Stimulated activated CD8-positive, alpha-beta memory T cell treated with anti-CD3 and anti-CD28 coated beads, Interleukin-15, amount 100 ng/mL, for 1 hour (primary cell): ENCODE results near the gene LRRK1.

Source experiments
- DNase-seq: peaks from one replicate; pipeline ENCODE4 v3.0.0-alpha.2; 2020; ENCODE audit warnings: low read depth

LRRK1 gene

DNA sequence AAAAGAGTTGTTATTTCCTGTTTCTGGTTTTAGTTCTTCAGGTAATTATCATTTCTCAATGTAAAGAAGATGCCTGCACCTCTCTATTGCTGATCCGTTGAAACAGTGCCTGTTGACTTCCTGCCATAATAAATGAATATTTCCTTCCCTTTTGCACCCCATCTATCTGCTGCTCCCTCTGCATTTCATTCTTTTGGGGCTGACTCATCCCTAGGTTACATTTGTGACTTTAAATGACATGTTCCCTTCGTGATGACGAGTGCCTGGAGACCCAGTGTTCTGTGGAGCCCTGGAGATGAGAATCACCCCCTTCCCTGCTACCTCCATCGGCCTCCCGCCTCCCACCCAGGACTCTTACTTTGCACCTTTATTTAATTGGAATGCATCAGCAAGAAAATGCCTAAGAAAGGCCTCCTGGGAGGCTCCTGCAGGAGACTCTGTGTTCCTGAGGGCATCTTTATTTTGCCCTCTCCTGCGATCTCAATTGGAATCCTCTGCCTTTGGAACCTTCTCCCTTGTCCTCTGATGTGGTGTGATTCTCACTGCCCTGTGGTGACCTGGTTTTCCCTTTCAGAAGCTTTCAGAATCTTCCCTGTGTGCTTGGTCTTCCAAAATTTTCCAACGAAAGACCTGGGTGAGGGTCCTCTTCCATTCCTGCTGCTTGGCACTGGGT lies 13.7 kb downstream of the LRRK1 start:
- DNase-seq, result no peak

DNA sequence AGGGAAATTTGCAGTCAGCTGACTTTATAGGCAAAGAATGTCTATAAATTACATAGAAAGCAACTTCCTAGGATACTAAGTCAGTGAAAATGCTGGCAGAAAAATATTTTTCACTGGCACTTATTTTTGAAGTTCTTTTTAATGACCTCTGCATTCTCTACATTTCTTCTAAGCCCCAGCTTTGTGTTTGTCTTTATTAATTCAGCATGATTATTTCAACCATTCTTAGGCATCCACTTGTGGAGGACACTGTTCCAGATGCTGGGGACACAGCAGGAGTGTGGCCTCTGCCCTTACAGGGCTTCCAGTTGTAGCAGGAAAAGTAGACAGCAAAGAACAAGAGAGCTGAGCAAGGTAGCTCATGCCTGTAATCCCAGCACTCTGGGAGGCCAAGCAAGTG lies 15.0 kb downstream of the LRRK1 start:
- DNase-seq, result no peak

DNA sequence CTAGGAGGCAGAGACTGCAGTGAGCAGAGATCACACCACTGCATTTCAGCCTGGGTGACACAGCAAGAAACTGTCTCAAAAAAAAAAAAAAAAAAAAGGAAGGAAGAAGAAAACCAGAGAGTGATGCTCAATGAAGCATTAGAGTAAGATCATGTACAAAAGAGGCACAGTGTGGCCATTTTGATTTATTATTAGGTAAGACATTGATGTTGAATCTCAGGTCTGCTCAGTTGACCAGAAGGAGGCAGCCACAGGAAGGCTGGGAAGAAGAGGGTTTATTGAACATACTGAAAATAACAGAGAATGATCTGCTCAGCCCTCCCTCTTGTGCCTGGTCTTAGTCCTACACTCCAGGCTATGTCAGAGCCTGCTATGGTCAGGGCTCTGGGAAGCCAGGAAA lies 15.6 kb downstream of the LRRK1 start:
- no peak for DNase-seq

DNA sequence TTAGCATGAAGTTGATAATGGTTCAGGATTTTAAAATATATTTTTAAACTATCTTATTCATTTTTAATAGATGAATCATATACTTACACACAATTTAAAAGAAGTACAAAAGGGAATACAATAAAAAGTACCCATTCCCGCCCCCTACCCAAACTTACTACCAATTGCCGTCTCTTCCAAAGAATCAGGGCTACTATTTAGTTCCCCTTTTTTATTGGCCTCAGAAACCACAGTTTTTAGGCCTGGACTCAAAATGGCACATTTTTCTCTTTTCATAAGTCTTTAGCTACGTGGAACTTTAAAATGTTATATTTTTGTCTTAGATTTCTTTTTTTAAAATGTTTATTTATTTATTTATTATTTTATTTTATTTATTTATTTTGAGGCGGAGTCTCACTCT lies 18.0 kb downstream of the LRRK1 start:
- DNase-seq, result no peak

DNA sequence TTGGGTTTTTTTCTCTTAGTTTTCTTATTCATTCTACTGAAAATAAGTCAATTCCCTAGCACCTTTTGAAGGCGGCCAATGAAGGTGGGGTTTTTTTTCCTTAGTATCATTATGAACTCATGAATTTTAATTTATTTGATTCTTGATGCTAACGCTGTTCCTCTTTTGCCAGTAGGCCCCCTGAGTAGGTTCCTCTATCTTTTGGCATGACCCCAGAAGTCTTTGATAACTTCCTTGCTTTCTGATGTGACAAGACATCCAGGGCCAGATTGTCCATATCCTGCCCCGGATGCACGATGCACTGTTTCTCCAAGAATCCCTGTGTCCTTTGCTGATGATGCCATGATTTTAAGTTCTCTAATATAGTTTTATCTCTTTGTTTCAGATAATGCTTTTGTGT lies 20.6 kb downstream of the LRRK1 start:
- no peak for DNase-seq

DNA sequence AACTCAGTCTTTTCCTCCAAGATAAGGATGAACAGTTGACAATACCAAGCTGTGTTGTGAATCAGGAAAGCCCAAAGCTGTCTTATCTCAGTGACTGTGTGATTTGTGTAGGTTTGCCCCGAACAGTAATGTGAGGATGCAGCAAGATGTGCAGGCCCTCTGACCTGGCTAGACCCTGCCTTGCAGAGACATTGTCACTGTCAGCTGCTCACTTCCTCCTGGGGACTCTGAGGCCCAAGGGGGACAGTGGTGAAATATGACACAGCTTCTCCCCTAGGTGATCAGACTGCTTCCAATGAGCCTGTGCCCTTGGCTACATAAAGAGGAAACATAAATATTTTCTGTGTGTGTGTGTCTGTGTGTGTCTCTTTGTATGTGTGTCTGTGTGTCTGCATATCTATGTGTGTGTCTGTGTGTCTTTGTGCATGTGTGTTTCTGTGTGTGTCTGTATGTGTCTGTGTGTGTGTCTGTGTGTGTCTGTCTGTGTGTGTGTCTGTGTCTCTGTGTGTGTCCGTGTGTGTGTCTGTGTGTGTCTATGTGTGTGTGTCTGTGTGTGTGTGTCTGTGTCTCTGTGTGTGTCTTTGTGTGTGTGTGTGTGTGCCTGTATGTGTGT lies 21.7 kb downstream of the LRRK1 start:
- DNase-seq, result no peak

DNA sequence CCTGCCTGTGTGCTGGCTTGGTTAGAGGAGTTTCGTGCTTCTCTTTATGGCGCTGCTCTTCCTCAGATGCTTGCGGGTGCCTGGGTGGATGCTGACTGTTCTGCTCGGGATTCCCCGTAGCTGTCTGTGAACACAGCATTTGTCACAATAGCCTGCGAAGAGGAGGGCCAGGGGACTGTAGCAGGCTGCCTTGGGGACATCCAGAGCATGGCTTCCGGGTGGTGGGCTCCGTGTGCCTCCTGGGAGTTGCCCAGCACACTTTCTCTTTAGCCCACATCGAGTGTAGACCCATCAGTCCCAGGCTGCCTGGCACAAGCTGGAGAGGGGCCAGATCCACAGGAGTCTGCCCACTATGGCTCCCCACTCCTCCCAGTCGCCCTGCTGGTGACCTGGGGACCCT lies 22.4 kb downstream of the LRRK1 start:
- DNase-seq, result no peak

DNA sequence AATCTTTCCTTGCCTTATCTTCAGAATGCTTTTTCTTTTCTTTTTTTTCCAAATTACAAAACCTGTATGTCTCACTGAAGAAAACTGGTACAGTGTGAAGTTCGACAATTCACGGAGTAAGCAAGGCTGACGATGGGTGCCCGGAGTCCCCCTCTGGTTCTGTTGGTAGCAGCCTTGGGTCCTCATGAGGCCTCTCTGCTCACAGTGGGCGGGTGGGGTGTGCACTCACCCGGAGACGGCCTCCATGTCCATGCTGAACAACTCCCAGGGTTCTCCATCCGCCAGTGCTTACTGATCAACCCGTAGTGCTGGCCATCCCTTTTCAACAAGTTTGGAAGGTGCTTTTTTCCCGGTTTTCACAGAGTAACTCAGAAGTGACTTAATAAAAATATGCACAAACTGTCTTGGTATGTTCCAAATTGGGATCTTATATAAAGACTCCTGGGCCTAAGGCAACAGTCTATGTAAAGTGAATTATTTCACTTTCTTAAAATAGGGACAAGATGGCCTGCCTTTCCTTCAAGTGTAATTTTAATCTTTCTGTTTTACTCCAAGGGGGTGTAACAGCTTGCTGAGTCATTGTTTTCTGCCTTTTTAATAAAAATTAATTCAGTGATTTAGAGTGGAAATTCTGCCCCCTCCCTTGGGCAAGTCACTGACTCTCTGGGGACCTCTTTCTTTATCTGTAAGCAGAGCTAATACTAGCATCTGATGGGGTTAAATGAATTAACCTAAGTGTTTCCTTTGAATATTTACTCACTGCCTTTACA lies 23.7 kb downstream of the LRRK1 start:
- no peak for DNase-seq

DNA sequence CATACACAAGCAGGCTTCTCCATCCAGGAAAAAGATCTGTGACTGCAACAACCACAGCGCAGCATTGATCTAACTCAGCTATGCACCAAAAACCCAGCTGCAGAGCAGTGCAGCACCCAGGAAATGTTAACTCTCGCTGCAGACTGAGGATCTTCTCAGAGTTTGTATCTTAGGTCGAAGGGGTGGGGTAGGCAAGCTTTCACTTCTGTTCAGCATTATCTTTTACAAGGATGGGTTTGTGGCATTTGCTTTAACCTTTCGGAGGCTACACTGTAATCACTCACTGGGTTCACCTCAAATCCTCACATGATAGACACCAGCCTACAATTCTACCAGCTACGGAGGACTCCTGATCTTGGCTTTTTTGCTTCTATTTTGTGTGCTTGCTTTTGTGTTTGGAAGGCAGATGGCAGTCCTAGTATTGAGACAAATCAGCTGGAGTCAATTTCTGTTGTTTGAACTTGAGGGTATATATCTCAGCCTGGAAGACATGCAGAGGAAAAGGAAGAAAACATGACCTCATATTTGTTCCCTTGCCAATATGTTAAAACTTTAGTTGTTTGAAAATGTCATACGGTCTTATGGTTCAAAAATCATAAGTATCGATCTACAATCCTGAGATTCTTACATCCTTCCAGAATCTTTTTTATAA lies 25.2 kb downstream of the LRRK1 start:
- no peak for DNase-seq

DNA sequence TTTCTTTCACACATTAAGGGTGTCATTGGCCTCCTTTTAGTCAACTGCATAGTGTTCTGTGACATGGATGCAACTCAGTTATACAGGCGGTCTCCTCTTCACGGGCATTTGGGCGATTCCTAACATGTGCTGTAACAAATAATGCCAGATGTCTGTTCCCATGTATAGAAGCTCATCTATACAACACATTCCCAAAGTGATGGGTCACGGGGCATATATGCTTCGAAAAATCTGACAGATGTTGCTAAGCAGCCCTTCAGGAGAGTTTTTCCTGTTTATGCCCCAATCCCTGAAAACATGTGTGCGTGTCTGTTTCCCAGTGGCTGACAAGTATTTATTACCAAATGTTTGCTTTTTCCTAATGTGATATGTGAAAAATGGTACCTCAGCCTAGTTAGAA lies 25.8 kb downstream of the LRRK1 start:
- no peak for DNase-seq

DNA sequence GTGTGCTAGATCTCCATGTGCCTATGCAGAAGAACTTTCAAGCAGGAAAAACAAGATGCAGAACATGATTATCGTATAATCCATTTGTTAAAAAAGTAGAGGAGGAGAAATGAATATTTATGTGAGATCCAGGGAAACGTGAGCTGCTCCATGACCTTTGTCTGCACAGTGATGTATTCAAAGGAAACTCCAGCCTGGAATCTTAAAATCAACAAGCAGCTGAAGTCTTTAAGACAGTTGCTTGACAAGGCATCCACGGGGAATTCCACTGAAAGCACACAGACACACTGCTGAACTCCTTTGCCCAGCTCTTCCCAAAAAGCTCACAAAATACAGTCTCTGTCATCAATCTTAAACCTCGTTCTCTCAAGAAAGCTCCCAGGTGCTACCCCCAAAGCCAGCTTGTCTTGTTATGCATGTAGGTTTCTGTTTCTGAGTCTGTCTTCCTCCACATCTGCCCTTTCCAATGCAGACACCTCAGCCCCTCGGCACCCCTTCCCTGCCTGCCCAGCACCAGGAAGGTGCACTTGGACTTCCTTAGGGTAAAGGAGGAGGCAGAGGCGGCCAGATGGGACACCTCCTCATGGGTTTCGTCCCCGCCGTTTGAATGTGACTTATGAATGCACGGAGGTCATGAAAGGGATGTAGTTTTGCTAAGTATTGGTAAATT lies 28.7 kb downstream of the LRRK1 start:
- no peak for DNase-seq

DNA sequence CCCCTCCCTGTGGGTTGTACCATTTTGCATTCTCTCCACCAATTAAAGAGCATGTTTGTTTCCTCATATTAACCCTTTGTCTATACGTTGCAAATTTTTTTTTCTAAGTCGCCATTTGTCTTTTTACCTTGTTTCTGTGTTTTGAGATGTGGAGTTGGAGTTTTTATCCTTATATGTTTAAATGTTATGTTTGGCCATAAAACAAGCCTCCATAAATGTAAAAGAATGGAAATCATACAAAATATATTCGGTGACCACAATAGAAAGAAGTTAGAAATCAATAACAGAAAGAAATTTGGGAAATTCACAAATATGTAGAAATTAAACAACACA lies 29.2 kb downstream of the LRRK1 start:
- DNase-seq, result no peak

DNA sequence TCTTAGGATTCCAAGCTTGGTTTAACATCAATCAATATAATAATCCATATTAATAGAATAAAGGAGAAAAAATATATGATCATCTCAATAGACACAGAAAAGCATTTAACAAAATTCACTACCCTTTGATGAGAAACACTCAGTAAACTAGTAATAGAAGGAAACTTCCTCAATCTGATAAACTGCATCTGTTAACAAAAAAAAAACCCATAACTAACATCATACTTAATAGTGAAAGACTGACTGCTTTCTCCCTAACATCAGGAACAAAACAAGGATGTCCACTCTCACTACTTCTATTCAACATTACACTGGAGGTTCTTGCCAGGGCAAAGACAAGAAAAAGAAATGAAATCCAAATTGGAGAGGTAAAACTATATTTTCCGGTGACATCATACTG lies 30.5 kb downstream of the LRRK1 start:
- DNase-seq, result no peak

DNA sequence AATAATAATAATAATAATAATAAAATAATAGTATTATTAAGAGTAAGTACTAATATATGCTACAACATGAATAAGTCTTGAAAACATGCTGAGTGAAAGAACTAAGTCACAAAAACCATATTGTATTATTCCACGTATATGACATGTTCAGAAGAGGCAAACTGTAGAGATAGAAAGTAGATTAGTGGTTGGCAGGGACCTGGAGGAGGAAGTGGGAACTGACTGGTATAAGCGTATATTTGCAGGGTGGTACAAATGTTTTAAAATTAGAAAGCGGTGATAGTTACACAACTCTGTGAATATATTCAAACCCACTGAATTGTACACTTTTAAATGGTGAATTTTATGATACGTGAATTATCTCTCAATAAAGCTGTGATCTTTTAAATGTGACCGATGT lies 32.8 kb downstream of the LRRK1 start:
- DNase-seq, result no peak

DNA sequence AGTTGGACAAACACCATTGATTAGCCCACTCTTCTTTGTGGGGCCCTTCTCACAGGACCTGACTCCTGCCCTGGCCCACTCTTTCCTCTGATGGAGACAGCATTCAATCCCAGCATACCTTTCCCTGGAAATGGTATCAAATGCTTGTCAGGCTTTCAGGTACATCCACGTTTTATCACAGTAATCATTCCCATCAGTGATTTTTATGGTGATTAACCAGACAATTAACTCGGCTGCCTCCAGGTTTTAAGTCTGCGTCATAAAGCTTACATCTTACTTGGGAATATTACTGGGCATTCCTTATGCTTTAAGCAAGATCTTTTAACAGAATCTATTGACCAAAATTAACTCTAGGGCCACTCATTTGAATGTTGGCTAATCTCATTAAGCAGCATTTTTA lies 33.4 kb downstream of the LRRK1 start:
- DNase-seq, result no peak

DNA sequence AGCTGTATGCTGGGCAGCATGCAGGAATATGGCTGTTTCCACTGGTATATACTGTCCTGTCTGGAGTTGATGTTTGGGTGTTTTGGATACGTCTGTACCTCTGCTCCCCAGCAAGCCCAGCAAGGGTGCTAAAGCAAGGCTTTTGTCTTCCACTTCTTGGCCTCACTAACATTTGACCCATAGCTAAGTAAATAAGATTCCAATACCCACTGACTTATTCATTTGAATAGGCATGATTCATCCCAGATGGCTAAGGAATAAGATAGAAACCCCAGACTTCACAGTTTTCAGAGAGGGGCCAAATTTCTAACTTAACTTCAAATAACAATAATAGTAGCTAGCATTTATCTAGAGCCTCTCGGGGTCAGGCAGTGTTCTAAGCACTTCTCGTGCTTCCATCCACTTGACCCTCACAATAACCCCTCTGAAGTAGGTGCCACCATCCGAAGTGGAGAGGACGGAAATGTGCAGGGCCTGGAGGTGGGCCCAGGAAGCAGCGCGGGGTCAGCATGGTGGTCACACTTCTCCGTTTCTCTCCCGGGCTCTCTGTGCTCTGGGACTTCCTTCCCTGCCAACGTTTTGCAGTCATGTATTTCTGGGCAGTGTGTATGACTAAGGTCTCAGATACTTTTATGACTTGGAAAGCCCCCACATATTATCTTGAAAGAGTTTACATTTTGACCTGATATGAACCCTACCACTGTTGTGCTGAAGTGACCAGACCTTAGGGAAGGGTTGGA lies 39.3 kb downstream of the LRRK1 start:
- no peak for DNase-seq

DNA sequence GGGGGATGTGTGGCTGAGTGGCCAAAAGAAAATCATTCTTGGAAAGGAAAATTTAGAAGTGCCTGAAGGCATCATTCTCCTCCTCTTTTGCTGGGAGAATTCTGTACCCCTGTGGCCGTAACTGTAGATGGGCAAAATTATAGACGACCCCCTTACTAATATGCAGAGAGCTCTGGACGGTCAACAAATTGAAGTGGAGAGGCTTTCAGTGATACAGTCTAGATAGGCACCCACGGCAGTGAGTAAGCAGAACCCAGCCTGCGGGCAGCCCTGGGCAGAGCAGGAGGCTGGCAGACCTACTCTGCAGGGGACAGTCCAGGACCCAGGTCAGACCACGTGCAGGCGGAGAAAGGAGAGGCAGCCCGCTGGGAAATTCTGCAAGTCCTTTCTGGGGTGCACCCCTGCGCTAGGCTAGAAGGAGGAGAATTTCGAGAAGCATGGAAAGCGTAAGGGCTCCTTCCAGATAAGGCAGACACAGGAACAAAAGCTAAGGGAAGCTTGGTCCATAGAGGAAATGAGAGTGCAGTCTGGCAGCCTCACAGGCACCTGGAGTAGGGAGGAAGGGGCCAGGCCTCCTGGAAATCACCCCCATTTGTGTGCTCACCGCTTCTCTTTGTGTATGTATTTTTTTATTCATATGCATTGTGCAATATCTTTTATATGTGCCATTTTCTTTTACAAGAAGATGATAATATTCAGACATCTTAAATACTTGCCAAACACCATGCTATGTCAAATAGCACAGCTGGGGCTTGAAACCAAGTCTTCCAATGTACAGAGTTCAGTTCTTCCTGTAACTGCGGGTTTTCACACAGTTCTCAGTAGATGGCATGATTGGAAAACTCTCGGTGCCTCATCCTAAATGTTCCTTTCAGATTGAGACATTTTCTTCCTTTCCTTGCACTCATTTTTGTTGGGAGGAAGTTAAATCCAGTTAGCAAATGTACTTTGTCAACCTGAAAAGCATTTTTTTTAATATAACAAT lies 40.2 kb downstream of the LRRK1 start:
- DNase-seq, result no peak

DNA sequence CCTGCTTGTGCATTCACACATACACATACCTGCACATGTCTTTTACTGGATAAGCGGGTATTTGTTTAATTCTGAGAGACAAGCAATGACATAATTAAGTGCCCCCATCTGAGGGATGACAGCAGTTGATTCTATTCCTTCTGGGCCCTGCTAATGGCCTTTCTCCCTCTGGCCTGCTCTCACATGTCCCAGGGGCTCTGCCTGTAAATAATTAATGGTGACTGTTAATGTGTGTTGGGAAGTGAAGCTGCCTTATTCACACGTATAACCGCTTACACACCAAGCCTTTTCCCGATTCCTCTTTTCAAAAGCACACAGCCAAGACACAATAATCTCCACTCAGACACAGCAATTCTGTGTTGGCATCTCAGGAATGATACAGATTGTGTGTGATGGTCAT lies 47.8 kb downstream of the LRRK1 start:
- DNase-seq, result no peak

DNA sequence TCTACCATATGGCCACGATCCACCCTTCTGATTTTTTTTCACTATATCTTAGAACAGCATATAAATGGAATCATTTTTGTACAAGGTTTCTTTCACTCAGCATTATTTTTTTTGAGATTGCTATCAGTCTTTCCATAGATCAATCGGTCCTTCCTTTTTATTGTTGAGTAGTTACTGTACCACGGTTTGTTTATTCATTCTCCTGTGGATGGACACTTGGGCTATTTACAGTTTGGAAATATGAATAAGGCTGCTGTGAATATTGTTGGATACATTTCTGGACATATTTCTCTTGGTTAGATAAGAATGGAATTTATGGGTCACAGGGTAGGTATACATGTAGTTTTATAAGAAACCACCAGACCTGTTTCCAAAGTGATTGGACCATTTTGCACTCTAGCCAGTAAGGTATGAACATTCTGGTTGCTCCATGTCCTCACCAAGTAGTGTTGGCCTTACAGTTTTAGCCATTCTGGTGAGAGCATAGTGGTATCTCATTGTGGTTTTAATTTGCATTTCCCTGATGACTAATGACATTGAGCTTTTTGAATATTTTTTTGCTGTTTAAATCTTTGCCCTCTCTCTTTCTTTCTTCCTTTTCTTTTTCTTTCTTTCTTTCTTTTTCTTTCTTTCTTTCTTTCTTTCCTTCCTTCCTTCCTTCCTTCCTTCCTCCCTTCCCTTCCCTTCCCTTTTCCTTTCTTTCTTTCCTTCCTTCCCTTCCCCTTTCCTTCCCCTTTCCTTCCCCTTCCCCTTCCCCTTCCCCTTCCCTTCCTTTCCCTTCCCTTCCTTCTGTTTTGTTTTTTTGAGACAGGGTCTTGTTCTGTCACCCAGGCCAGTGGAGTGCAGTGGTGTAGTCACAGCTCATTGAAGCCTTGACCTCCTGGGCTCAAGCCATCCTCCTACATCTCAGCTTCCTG lies 49.2 kb downstream of the LRRK1 start:
- DNase-seq, result no peak

DNA sequence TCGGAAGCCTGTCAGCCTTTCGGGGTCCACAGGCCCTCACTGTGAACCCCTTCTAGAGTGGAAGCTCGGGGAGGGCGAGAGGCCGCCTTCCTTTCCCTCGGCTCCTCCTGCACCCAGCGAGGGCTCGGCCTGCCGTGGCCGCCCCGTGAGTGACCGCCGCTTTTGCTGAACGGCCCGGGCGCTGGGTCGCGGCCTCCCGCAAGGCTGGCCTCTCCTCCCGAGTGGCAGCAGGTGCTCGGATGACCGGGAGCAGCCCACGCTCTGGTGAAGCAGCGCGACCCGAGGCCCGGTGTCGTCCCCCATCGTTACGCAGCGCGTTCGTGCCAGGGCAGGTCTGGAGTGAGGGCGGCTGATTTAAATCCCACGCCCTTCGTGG lies 53.8 kb downstream of the LRRK1 start:
- no peak for DNase-seq
